Stimulated activated CD8-positive, alpha-beta memory T cell treated with anti-CD3 and anti-CD28 coated beads, Interleukin-12 subunit alpha, Interleukin-12 subunit beta, amount 100 ng/mL, for 4 hours (primary cell): ENCODE data around the gene RDH8.

ENCODE experiments used
- DNase-seq: peaks from one replicate; pipeline ENCODE4 v3.0.0-alpha.2; 2020; ENCODE audit warnings: low read depth

RDH8 gene

DNA sequence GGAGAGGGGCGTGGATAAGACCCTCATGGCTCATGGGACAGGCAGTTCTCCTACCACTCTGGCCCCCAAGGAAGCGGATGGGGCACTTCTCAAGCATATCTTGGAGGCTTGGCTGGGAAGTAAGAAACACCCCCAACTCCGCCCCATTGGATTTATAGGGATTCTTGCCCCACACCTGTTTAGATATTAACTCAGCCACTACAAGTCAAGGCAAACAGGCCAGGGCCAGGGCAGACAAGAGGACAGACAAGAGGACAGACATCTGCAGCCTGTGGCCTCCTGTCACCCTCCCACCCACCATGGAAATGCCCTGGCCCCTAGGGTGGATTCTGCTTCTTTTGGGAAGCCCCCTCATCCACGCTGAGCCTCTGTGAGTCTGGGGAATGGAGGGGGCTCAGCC is 24.1 kb downstream of the RDH8 start:
- no peak for DNase-seq

DNA sequence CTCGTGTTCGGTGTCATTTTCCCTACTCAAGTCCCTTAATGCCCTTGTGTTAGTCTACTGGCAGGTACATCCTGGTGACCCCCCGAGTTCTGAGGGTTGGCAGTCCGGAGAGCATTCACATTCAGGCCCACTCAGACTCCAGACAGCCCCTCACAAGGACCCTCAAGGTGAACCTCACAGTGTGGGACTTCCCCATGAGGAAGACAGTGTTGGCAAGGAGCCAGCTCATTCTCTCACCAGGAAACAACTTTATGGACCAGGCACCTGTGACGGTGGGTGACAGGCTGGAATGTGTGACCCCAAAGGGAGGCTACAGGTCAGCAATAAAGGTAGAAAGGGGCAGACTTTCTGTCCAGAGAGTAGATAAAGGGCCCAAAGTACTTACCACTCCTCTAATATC is 24.5 kb downstream of the RDH8 start:
- DNase-seq, result no peak

DNA sequence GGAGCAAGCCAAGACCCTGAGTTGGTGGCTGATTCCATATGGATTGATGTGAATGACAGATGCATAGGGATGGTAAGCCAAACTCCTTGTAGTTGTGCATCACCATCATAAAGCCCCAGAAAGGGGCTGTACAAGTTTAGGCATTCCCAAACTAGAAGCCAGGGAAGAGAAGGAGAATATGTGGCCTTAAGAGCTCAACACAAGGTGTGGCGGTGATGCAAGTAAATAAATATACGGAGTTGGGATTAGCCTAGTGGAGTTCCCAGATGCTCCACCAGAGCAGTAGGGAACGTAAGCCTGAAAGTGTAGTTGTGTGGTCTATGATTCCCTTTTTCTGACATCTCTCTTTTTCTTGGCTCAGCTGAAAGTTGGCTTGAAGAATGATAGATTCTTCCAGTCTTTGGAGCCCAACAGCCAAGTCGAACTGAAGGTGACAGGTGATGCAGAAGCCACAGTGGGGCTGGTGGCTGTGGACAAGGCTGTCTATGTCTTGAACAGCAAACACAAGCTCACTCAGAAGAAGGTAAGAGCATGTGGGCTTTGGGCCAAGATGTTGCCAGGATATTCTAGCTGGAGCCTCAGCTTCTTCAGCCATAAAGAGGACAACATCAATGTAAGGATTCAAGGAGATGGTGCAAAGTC is 30.1 kb downstream of the RDH8 start:
- no peak for DNase-seq

DNA sequence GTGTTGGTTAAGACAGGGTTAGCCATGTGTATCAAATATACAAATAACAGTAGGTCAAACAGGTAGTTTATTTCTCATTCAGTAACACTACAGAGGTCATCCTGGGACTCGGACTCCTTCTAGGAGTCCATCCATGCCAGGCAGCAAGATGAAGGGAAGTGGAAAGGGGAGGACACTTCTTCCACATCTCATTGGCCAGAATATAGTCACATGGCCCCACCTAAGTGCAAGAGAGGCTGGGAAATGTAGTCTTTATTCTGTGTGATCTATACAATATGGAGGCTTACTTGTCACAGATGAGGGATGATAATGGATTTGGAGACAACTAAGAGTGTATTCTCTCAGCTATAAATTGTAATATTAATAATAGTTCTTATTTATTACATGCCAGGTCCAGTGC is 31.1 kb downstream of the RDH8 start:
- no peak for DNase-seq

DNA sequence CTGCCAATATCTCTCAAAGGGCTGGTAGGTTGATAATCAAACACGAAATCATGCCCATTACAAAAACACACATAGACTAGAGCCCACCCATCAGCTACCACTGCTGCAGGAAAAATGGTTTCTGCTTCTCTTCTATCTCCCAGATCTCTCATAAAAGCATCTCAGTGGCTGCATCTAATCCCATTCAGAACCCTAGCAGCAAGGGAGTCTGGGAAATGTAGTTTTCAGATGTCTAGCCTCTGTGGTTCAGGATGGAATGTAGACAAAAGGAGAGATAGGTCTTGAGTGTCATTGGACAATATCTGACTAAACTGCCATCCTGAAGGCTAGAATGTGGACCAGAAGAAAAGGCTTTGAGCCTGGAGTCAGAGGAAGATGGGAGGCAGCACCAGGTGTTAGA is 32.1 kb downstream of the RDH8 start:
- DNase-seq, result no peak

DNA sequence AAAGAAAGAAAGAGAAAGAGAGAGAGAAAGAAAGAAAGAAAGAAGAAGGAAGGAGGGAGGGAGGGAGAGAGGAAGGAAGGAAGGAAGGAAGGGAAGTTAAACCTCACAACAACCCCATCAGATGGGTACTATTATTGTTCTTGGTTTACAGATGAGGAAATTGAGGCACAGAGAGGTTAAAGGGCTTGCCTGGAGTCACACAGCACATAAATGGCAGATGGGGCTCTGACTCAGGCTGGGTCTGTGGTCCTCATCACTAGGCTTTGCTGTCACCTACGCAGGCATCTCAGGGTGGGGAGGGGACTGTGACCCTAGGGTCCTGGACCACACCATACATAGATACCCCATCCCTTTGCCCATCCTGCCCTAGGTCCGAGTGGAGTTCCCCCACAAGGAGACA is 36.3 kb downstream of the RDH8 start:
- no peak for DNase-seq

DNA sequence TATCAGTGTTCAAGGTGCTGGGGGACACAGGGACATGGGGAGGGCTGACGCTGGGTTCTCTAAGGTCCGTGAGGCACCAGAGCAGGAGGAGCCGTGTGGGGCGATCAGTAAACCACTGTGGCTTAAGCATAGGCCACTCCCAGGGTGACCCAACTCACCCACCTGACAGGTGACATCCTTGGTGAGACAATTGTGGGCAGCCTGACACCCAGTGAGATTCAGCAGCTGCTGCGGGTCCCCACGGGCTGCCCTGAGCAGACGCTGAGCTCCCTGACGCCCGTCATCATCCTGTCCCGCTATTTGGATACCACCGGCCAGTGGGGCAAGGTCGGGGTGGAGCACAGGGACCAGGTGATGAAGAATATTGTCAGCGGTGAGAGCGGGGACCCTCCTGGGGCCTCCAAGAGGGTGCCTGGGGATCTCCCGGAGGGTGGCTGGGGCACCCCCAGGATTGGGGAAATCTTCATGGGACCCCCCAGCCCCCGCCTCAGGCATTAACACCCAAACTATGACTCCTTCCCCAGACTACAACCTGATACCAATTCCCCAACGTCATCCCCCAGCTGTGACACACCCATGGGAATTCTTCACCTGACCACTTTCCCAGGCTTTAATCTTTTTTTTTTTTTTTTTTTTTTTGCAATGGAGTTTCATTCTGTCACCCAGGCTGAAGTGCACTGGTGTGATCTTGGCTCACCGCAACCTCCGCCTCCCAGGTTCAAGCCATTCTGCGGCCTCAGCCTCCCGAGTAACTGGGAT is 39.5 kb downstream of the RDH8 start:
- DNase-seq, result no peak

DNA sequence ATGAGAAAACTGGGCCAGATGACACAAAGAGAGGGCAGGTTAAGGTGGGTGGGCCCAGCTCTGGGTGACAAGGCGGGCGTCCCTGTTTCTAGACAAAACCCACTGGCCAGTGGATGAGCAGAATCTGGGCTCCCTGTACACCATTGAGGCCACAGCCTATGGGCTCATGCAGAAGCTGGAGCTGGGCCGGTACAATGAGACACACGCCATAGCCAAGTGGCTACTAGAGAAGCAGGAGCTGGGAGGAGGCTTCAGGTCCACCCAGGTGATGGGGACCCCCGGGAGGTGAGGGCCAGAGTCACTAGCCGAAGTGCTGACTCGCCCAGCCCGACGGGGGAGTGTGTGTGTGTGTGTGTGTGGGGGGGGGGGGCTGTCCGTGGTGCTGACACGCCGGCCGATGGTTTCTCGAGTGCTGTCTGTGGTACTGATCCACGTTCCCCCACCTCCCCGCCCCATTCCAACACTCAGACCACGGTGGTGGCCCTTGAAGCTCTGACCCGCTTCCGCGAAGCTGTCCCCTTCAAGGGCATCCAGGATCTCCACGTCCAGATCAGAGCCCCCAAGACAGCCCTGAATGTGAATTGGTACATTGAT is 48.5 kb downstream of the RDH8 start:
- DNase-seq, result no peak

DNA sequence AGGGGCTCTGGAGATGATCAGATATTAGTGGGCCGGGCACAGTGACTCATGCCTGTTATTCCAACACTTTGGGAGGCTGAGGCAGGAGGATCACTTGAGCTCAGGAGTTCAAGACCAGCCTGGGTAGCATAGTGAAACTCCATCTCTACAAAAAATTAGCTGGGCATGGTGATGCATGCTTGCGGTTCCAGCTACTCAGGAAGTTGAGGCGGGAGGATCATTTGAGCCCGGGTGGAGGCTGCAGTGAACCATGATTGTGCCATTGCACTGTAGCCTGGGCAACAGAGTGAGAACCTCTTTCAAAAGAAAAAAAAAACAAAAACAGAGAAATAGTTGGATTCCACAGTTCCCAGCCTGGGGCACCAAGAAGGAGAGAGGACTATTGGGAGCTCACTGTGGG is 54.9 kb downstream of the RDH8 start:
- DNase-seq, result no peak

DNA sequence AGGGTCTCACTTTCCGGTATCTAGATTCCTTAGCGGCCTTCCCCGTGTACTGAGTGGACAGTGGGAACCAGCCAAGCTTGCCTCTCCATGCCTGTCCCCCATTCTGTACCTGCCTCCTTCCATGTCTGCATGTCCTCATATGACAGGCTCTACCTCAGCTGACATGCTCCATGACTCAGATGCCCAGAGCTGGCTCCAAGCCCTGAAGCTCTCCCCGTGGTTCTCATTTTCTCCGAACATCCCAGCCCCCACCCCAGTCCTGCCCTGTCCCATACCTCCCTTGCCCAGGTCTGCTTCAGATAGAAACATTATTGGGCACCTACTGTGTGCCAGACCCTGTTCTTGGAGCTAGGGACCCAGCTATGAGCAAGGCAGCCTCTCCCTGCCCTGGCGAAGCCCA is 55.8 kb downstream of the RDH8 start:
- DNase-seq, result no peak

DNA sequence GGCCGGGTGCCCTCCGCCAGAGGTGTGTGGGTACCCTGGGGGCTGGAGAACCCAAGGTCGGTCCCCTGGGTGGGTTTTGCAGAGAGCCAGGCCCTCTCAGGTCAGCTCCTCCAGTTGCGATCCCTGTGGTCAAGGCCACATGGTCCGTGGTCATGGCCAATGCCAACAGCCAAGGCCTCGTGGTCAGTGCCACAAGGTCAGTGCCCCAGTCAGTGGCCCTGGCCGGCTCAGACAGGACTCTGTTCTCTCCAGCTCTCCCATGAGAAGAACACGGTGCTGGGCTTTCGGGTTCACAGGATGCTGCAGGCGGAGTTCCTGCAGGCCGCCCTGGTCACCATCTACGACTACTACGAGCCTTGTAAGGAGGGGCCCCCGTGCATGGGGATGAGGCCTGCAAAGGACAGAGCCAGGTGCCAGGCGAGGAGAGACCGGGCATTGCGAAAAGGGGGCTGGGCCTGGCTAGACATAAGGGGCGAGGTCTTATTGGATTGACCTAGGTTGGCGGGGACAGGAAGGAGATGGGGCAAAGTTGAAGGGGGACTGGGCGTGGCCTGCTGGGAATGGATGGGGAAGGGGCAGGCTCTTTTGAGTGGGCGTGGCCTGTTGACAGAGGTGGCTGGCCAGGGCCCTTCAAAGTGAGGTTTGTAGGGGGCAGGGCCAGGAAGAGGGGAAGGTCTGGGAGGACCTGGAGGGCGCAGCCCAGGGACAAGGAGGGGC is 57.6 kb downstream of the RDH8 start:
- no peak for DNase-seq
